H1 (cell line): ENCODE results near the gene CCDC171. TPM values are rescaled to one million over a fixed set of nuclear protein-coding genes. Genes with fewer than 3 reads are reported as not detected.

Experiments
- CTCF ChIA-PET: fragments of 300-600 bp; sonication (Branson Sonifier 250); formaldehyde crosslinking; loops from one replicate; lab custom pipeline; 2021; ENCODE audit not compliant: partially characterized antibody; lab: Charles Lee
- POLR2A ChIA-PET: fragments of 300-600 bp; sonication (Branson Sonifier 250); formaldehyde crosslinking; loops from one replicate; lab custom pipeline; 2021; ENCODE audit warnings: inconsistent platforms; ENCODE audit not compliant: partially characterized antibody; lab: Charles Lee
- DNase-seq, 2 experiments: peaks; one replicate each; pipeline versions ENCODE4 v3.0.0 to v3.0.0-alpha.2; 2010 to 2022; ENCODE audit warnings: low spot score in 2 of 2, low read depth in 1 of 2, mixed read lengths in 1 of 2
- FAIRE-seq: peaks from 2 replicates; lab custom pipeline; 2011; peaks lifted over from hg19 to GRCh38; lab: Jason Lieb, UNC
- H2AFZ ChIP-seq: 2 replicates; pipeline ENCODE4 v1.8.1; 2012; ENCODE audit warnings: low read length, inconsistent platforms
- H2AK5ac ChIP-seq: 2 replicates; pipeline ENCODE4 v1.6.1; 2013; ENCODE audit warnings: low read depth, low read length
- H2BK120ac ChIP-seq: replicated peaks from 2 replicates; pipeline ENCODE3; 2013; ENCODE audit warnings: low read depth, low read length, inconsistent platforms
- H2BK12ac ChIP-seq: 2 replicates; pipeline ENCODE4 v1.6.1; 2013; ENCODE audit warnings: low read depth, low read length
- H2BK15ac ChIP-seq: 2 replicates; pipeline ENCODE4 v1.6.1; 2013; ENCODE audit warnings: low read length
- H2BK20ac ChIP-seq: 2 replicates; pipeline ENCODE4 v1.6.1; 2013; ENCODE audit warnings: low read length
- H2BK5ac ChIP-seq: 2 replicates; pipeline ENCODE4 v1.6.1; 2013; ENCODE audit warnings: low read depth, low read length
- H3K14ac ChIP-seq: 2 replicates; pipeline ENCODE4 v1.6.1; 2013; ENCODE audit warnings: inconsistent platforms; ENCODE audit not compliant: insufficient read length
- H3K18ac ChIP-seq: 2 replicates; pipeline ENCODE4 v1.6.1; 2013; ENCODE audit warnings: low read length; ENCODE audit errors: extremely low read depth
- H3K23ac ChIP-seq: 2 replicates; pipeline ENCODE4 v1.6.1; 2013; ENCODE audit warnings: inconsistent platforms; ENCODE audit not compliant: insufficient read length
- H3K23me2 ChIP-seq: 2 replicates; pipeline ENCODE4 v1.6.1; 2013; ENCODE audit warnings: low read depth, low read length
- H3K27ac ChIP-seq: 2 replicates; pipeline ENCODE4 v1.6.1; 2011; ENCODE audit warnings: low read depth, low read length, inconsistent platforms
- H3K27me3 ChIP-seq, 4 experiments: replicated peaks in 1 of 4; 1 replicate in 1 of 4; 2 replicates in 3 of 4; pipeline versions ENCODE4 v1.6.1 to v1.8.1; 2011 to 2013; ENCODE audit warnings: low read length in 3 of 4, mild to moderate bottlenecking in 3 of 4, inconsistent platforms in 2 of 4, mixed read lengths in 2 of 4, moderate library complexity in 1 of 4; ENCODE audit not compliant: control insufficient read depth in 3 of 4, insufficient read depth in 3 of 4; ENCODE audit errors: extremely low read depth in 1 of 4
- H3K36me3 ChIP-seq, 4 experiments: 2 replicates each; pipeline versions ENCODE4 v1.6.1 to v1.8.1; 2011 to 2013; ENCODE audit warnings: mild to moderate bottlenecking in 4 of 4, low read length in 3 of 4, moderate library complexity in 2 of 4, control low read depth in 1 of 4, inconsistent platforms in 1 of 4; ENCODE audit not compliant: insufficient read depth in 4 of 4, control insufficient read depth in 2 of 4
- H3K4ac ChIP-seq: replicated peaks from 2 replicates; pipeline ENCODE3; 2013; ENCODE audit warnings: low read length, low read depth, mixed read lengths, inconsistent platforms; ENCODE audit not compliant: insufficient read length
- H3K4me1 ChIP-seq, 4 experiments: replicated peaks in 1 of 4; 1 replicate in 1 of 4; 2 replicates in 3 of 4; pipeline versions ENCODE4 v1.6.1 to v1.8.1; 2011 to 2013; ENCODE audit warnings: low read length in 3 of 4, inconsistent platforms in 2 of 4, mixed read lengths in 1 of 4; ENCODE audit not compliant: insufficient read depth in 4 of 4, control insufficient read depth in 3 of 4
- H3K4me2 ChIP-seq, 2 experiments: 2 replicates each; pipeline versions ENCODE4 v1.6.1 to v1.8.1; 2011 to 2013; ENCODE audit warnings: low read depth in 2 of 2, low read length in 2 of 2, control low read depth in 1 of 2, inconsistent platforms in 1 of 2, mild to moderate bottlenecking in 1 of 2; ENCODE audit not compliant: insufficient read depth in 1 of 2
- H3K4me3 ChIP-seq, 4 experiments: fragments of 200-600, 300-600 bp in 1 of 4; sonication (generic), shearing (Covaris generic), sonication (Bioruptor Twin) in 1 of 4; 2 replicates each; pipeline versions ENCODE4 v1.5.1 to v1.8.1; 2011 to 2016; ENCODE audit warnings: low read length in 4 of 4, low read depth in 3 of 4, control low read depth in 2 of 4, inconsistent platforms in 2 of 4, mild to moderate bottlenecking in 2 of 4, mixed read lengths in 1 of 4, moderate library complexity in 1 of 4; ENCODE audit not compliant: insufficient read depth in 2 of 4; ENCODE audit errors: extremely low read depth in 1 of 4
- H3K56ac ChIP-seq: replicated peaks from 2 replicates; pipeline ENCODE3; 2013; ENCODE audit warnings: low read depth, mild to moderate bottlenecking, mixed read lengths, low read length, inconsistent platforms; ENCODE audit not compliant: insufficient read length
- H3K79me1 ChIP-seq: 2 replicates; pipeline ENCODE4 v1.6.1; 2013; ENCODE audit warnings: low read depth, low read length, control low read depth
- H3K79me2 ChIP-seq, 2 experiments: 2 replicates each; pipeline versions ENCODE4 v1.6.1 to v1.8.1; 2012 to 2013; ENCODE audit warnings: low read length in 2 of 2, mild to moderate bottlenecking in 2 of 2, inconsistent platforms in 1 of 2; ENCODE audit not compliant: insufficient read depth in 2 of 2, control insufficient read depth in 1 of 2
- H3K9ac ChIP-seq, 4 experiments: replicated peaks in 1 of 4; 1 replicate in 1 of 4; 2 replicates in 3 of 4; pipeline versions ENCODE4 v1.6.1 to v1.8.1; 2011 to 2013; ENCODE audit warnings: low read depth in 3 of 4, low read length in 3 of 4, control low read depth in 2 of 4, mild to moderate bottlenecking in 2 of 4, moderate library complexity in 2 of 4, inconsistent platforms in 1 of 4; ENCODE audit errors: extremely low read depth in 1 of 4
- H3K9me3 ChIP-seq, 2 experiments: 2 replicates each; pipeline versions ENCODE4 v1.6.1 to v1.8.1; 2012 to 2013; ENCODE audit warnings: mild to moderate bottlenecking in 2 of 2, moderate library complexity in 2 of 2, control low read depth in 1 of 2, inconsistent platforms in 1 of 2, low read depth in 1 of 2, low read length in 1 of 2, mixed read lengths in 1 of 2; ENCODE audit not compliant: insufficient read depth in 2 of 2
- H4K20me1 ChIP-seq, 2 experiments: replicated peaks in 1 of 2; 2 replicates each; pipeline versions ENCODE3 to v1.8.1; 2011 to 2013; ENCODE audit warnings: inconsistent platforms in 2 of 2, low read length in 2 of 2, mild to moderate bottlenecking in 1 of 2; ENCODE audit not compliant: insufficient read depth in 2 of 2, control insufficient read depth in 1 of 2
- H4K5ac ChIP-seq: 2 replicates; pipeline ENCODE4 v1.6.1; 2013; ENCODE audit warnings: low read length, low read depth, mixed read lengths, inconsistent platforms; ENCODE audit not compliant: insufficient read length
- H4K8ac ChIP-seq: 2 replicates; pipeline ENCODE4 v1.8.0; 2013; ENCODE audit warnings: mild to moderate bottlenecking, moderate library complexity, low read length, inconsistent platforms; ENCODE audit not compliant: insufficient read depth; ENCODE audit errors: extremely low read depth
- H4K91ac ChIP-seq: replicated peaks from 2 replicates; pipeline ENCODE3; 2013; ENCODE audit warnings: low read length, mixed read lengths, inconsistent platforms; ENCODE audit not compliant: insufficient read length
- CBX5 ChIP-seq: fragments of 300-800, 300-1000 bp; sonication (generic); IDR thresholded peaks from 2 replicates; pipeline ENCODE4 v1.7.1; 2016; ENCODE audit warnings: antibody characterized with exemption, low read length, low read depth
- CEBPB ChIP-seq: IDR thresholded peaks from 2 replicates; pipeline ENCODE4 v1.6.1; 2012; ENCODE audit warnings: low read depth, low read length
- CREB1 ChIP-seq: IDR thresholded peaks from 2 replicates; pipeline ENCODE4 v1.6.1; 2012; ENCODE audit warnings: inconsistent platforms
- FOSL1 ChIP-seq: IDR thresholded peaks from 2 replicates; pipeline ENCODE4 v1.6.1; 2011; ENCODE audit warnings: mild to moderate bottlenecking, low read depth, low read length, moderate library complexity; ENCODE audit not compliant: insufficient read depth
- KDM1A ChIP-seq: fragments of 200-600, 300-600 bp; sonication (generic); IDR thresholded peaks from 2 replicates; pipeline ENCODE4 v1.7.1; 2016; ENCODE audit warnings: mild to moderate bottlenecking, low read length, borderline replicate concordance
- NANOG ChIP-seq: IDR thresholded peaks from 2 replicates; pipeline ENCODE4 v1.6.1; 2011; ENCODE audit warnings: low read length, low read depth, mild to moderate bottlenecking, inconsistent platforms; ENCODE audit not compliant: insufficient read depth, poor library complexity, severe bottlenecking
- NRF1 ChIP-seq: IDR thresholded peaks from 2 replicates; pipeline ENCODE4 v1.6.1; 2011; ENCODE audit warnings: mild to moderate bottlenecking, low read depth, low read length, improper control_type of control experiment
- RNF2 ChIP-seq: fragments of 200-900, 300-1000 bp; sonication (generic); IDR thresholded peaks from 2 replicates; pipeline ENCODE4 v1.7.1; 2016; ENCODE audit warnings: borderline replicate concordance, low read depth, mild to moderate bottlenecking, antibody characterized with exemption, low read length; ENCODE audit not compliant: poor library complexity, severe bottlenecking; ENCODE audit errors: missing control alignments
- RXRA ChIP-seq: IDR thresholded peaks from 2 replicates; pipeline ENCODE4 v1.6.1; 2011; ENCODE audit warnings: low read depth, mild to moderate bottlenecking, low read length, moderate library complexity; ENCODE audit not compliant: insufficient read depth
- SAP30 ChIP-seq: fragments of 300-600 bp; sonication (generic); IDR thresholded peaks from 2 replicates; pipeline ENCODE4 v1.7.1; 2012; ENCODE audit warnings: low read length, moderate library complexity, mild to moderate bottlenecking, inconsistent platforms; ENCODE audit not compliant: insufficient read depth, insufficient replicate concordance
- SP1 ChIP-seq: IDR thresholded peaks from 2 replicates; pipeline ENCODE4 v1.6.1; 2011; ENCODE audit warnings: low read depth, low read length
- TAF1 ChIP-seq: IDR thresholded peaks from 2 replicates; pipeline ENCODE4 v1.6.1; 2011; ENCODE audit warnings: mild to moderate bottlenecking, low read depth, low read length
- WGBS, 2 experiments: shearing (Covaris generic) in 1 of 2; methylation state at CpG; one replicate each; pipeline versions ENCODE4 v1.1.6 to v1.1.7; 2013 to 2015; ENCODE audit warnings: low lambda C conversion rate in 2 of 2, mixed read lengths in 2 of 2, inconsistent platforms in 1 of 2, low coverage in 1 of 2, missing lambda C conversion rate in 1 of 2; ENCODE audit not compliant: insufficient replicate concordance in 2 of 2, insufficient coverage in 1 of 2, insufficient read length in 1 of 2; ENCODE audit errors: extremely low coverage in 1 of 2, missing lambda C conversion rate in 1 of 2; 5-methylcytosine and 5-hydroxymethylcytosine counted together
- polyA plus RNA-seq, 7 experiments: library from polyadenylated mRNA; depleted of rRNA in 3 of 7; stranded (reverse) in 5 of 7; unstranded in 2 of 7; fragments of >200 nt in 5 of 7; fragments of 200-250 nt in 2 of 7; gene quantifications; 1 replicate in 5 of 7; 2 replicates in 1 of 7; 4 replicates in 1 of 7; pipeline versions ENCODE4 v1.2.1 to v1.2.3, GENCODE V29; 2011 to 2013; ENCODE audit warnings: missing spikeins in 2 of 7, mixed read lengths in 2 of 7
- total RNA-seq: library from RNA; stranded (reverse); fragmentation: NEBNext Ultra II Directional; extraction: Animal tissue kit (Norgen Biotek cat#: 25700); gene quantifications from 2 replicates; pipeline ENCODE4 v1.2.1, GENCODE V29; 2021
- TF ChIP-seq, protein P1 (sequence below): IDR thresholded peaks from 2 replicates; pipeline ENCODE4 v1.6.1; 2012; ENCODE audit warnings: low read length, inconsistent platforms

Gene CCDC171
- total and polyA plus RNA-seq, 2 of the 8 experiments (the other 6 are each of a cell fraction or from before 2014, with no cell fraction given), result 0.83 to 2.3 TPM

DNA sequence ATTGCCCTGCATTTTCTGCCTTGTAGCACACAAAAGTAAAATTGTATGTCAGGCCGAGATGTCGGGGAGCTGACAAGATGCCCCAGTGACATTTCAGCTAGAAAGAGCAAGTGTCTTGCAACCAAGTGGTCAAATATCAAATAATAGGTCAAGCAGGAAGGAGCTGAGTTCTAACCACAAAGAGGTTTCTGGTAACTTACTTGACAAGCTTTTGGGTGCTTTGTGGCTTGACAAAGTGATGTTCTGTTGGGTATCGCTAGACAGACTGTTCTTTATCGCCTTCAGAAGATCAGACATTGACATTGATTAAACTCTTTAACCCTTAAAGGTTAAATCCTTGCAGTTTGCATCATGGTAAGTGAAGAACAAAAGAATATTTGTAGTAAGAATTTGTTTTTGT, 419.9 kb downstream of the CCDC171 start:
- Histone ChIP-seq H3K27ac (no peak overlapping the region), H2AFZ (no peak overlapping the region), H3K4ac (no peak overlapping the region), H3K9me3 (no peaks in the 10 kb centered on the region)
- POLR2A ChIA-PET, result interaction anchor here (0.7 kb wide), 1 partner anchor 1061 kb away, joined by 3 read pairs; no protein-coding TSS in a partner anchor
- TF ChIP-seq FOSL1, result no peak
- no peak for TF ChIP-seq NRF1
- TF ChIP-seq TAF1, result no peak
- no peak for TF ChIP-seq RXRA
- TF ChIP-seq CREB1, result no peak
- TF ChIP-seq SP1, result no peak
- no peak for TF ChIP-seq KDM1A
- TF ChIP-seq, protein P1, sequence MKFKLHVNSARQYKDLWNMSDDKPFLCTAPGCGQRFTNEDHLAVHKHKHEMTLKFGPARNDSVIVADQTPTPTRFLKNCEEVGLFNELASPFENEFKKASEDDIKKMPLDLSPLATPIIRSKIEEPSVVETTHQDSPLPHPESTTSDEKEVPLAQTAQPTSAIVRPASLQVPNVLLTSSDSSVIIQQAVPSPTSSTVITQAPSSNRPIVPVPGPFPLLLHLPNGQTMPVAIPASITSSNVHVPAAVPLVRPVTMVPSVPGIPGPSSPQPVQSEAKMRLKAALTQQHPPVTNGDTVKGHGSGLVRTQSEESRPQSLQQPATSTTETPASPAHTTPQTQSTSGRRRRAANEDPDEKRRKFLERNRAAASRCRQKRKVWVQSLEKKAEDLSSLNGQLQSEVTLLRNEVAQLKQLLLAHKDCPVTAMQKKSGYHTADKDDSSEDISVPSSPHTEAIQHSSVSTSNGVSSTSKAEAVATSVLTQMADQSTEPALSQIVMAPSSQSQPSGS, result no peak
- TF ChIP-seq CBX5, result no peak
- no peak for TF ChIP-seq NANOG
- no peak for TF ChIP-seq SAP30
- no peak for TF ChIP-seq RNF2
- TF ChIP-seq CEBPB, result no peak
- TF ChIP-seq, all 59 proteins: peak for 0
- H3K4me2 ChIP-seq, result no peak overlapping the region
- H2BK12ac ChIP-seq, result no peak overlapping the region
- no peak overlapping the region for H3K4me3 ChIP-seq
- H3K18ac ChIP-seq, result no peak overlapping the region
- no peaks in the 10 kb centered on the region for H3K4me1 ChIP-seq
- H3K56ac ChIP-seq, result no peak overlapping the region
- no peak overlapping the region for H4K5ac ChIP-seq
- no peak overlapping the region for H3K9ac ChIP-seq
- no peak overlapping the region for H2BK120ac ChIP-seq
- H3K23ac ChIP-seq, result no peak overlapping the region
- H2BK15ac ChIP-seq, result no peak overlapping the region
- 90% methylated on average over 4 of the region's 4 CpGs; no CpG with 5 or more reads in 1 of the 2 experiments for WGBS, 2 experiments
- H4K91ac ChIP-seq, result no peak overlapping the region
- H3K36me3 ChIP-seq, result no peaks in the 10 kb centered on the region
- no peaks in the 10 kb centered on the region for H3K79me2 ChIP-seq
- H3K23me2 ChIP-seq, result no peaks in the 10 kb centered on the region
- CTCF ChIA-PET, result interaction anchor here (1.1 to 2.2 kb wide), 6 partner anchors 13 to 248 kb away, joined by 3 to 7 read pairs (median 3); no protein-coding TSS in a partner anchor
- FAIRE-seq (no peak), DNase-seq (no peak)
- H3K79me1 ChIP-seq, result no peaks in the 10 kb centered on the region
- H2BK5ac ChIP-seq, result no peak overlapping the region
- no peaks in the 10 kb centered on the region for H4K20me1 ChIP-seq
- no peak overlapping the region for H3K14ac ChIP-seq
- H2AK5ac ChIP-seq, result no peak overlapping the region
- H4K8ac ChIP-seq, result no peak overlapping the region
- no peaks in the 10 kb centered on the region for H3K27me3 ChIP-seq
- no peak overlapping the region for H2BK20ac ChIP-seq
